Left renal cortex interstitium (tissue), 4 donors: ENCODE measurements around the gene CHORDC1. TPM values are rescaled to one million over a fixed set of nuclear protein-coding genes. Genes with fewer than 3 reads are reported as not detected.
"Not testable (repeated sequence)": the region's sequence is repeated elsewhere in the genome, so short reads cannot be mapped to it uniquely, and the experiment has no call there.

Source experiments
- DNase-seq, 4 donors: peaks; one replicate each; pipeline ENCODE4 v3.0.0-alpha.2; 2013; ENCODE audit warnings: low read depth in 4 of 4, low spot score in 2 of 4, missing footprints in 1 of 4
- polyA plus RNA-seq, 4 donors: library from polyadenylated mRNA; unstranded; fragments of 120-200 nt; gene quantifications; one replicate each; pipeline ENCODE4 v1.2.1, GENCODE V29; 2013; ENCODE audit not compliant: insufficient read length in 4 of 4

The CHORDC1 gene
- polyA plus RNA-seq: 10 to 100 TPM; 39.7 to 68.1 (median 51.3) TPM

- peak in 3 of 4 donors; percentile 79 to 87 (median 83) for DNase-seq
Measured at GRCh38 chr11:90222459-90223247, at the start of gene CHORDC1. TSS of gene CHORDC1 (minus strand) at chr11:90223049. CDS start at chr11:90222954, 95 bp downstream.

GRCh38 chr11:90257158-90257525, 34.3 kb upstream of the CHORDC1 start:
- DNase-seq: no peak

GRCh38 chr11:90256404-90257157, 33.7 kb upstream of the CHORDC1 start:
- no peak for DNase-seq

GRCh38 chr11:90254065-90254464, 31.2 kb upstream of the CHORDC1 start:
- DNase-seq: no peak

- DNase-seq: no peak
Measured at GRCh38 chr11:90252053-90252452, 29.2 kb upstream of the CHORDC1 start.

- DNase-seq: no peak
Measured at GRCh38 chr11:90251599-90251998, 28.8 kb upstream of the CHORDC1 start.

- no peak for DNase-seq
Measured at GRCh38 chr11:90250970-90251369, 28.1 kb upstream of the CHORDC1 start.

- DNase-seq: no peak
Measured at GRCh38 chr11:90246468-90246867, 23.6 kb upstream of the CHORDC1 start.

GRCh38 chr11:90243534-90243933, 20.7 kb upstream of the CHORDC1 start:
- DNase-seq: no peak

GRCh38 chr11:90242894-90243416, 20.1 kb upstream of the CHORDC1 start:
- no peak for DNase-seq

GRCh38 chr11:90241414-90241813, 18.6 kb upstream of the CHORDC1 start:
- DNase-seq: no peak

GRCh38 chr11:90239967-90240636, 17.3 kb upstream of the CHORDC1 start:
- DNase-seq: not testable (repeated sequence)

- no peak for DNase-seq
Measured at GRCh38 chr11:90237004-90237403, 14.2 kb upstream of the CHORDC1 start.

GRCh38 chr11:90235526-90235925, 12.7 kb upstream of the CHORDC1 start:
- no peak for DNase-seq

- DNase-seq: no peak
Measured at GRCh38 chr11:90234977-90235376, 12.1 kb upstream of the CHORDC1 start.

GRCh38 chr11:90229791-90230190, 6.9 kb upstream of the CHORDC1 start:
- DNase-seq: no peak

GRCh38 chr11:90228056-90228455, 5.2 kb upstream of the CHORDC1 start:
- DNase-seq: no peak

- DNase-seq: no peak
Measured at GRCh38 chr11:90223248-90223585, 368 bp upstream of the CHORDC1 start.

- DNase-seq: no peak
Measured at GRCh38 chr11:90221803-90222458, 918 bp downstream of the CHORDC1 start.

- DNase-seq: no peak
Measured at GRCh38 chr11:90220391-90220790, 2.5 kb downstream of the CHORDC1 start.

- DNase-seq: no peak
Measured at GRCh38 chr11:90219438-90219837, 3.4 kb downstream of the CHORDC1 start.
